Right lobe of liver (tissue), 6 donors: ENCODE data around the gene PLPPR4. TPM values are rescaled to one million over a fixed set of nuclear protein-coding genes. Genes with fewer than 3 reads are reported as not detected.
"Not testable (repeated sequence)": the region's sequence is repeated elsewhere in the genome, so short reads cannot be mapped to it uniquely, and the experiment has no call there.

Source experiments
- ATAC-seq, 4 donors: fragments of 200-7000 bp; cut with Tn5 transposase; one replicate each; pipeline ENCODE4 v1.9.1; 2020; ENCODE audit warnings: mild to moderate bottlenecking in 4 of 4, moderate library complexity in 4 of 4
- DNase-seq, 3 donors: peaks; one replicate each; pipeline ENCODE4 v3.0.0-alpha.2; 2020
- H3K27ac ChIP-seq, 3 donors: fragments of 200-600 bp; one replicate each; pipeline ENCODE4 v1.8.0; 2022
- H3K27me3 ChIP-seq, 2 donors: fragments of 200-600 bp; one replicate each; pipeline ENCODE4 v1.8.0; 2022
- H3K36me3 ChIP-seq, 4 donors: fragments of 200-600 bp; sonication (generic) in 1 of 4; one replicate each; pipeline versions ENCODE4 v1.5.1 to v1.8.0; 2017 to 2022; ENCODE audit warnings: control low read depth in 1 of 4
- H3K4me1 ChIP-seq, 4 donors: fragments of 200-600 bp; sonication (generic) in 1 of 4; one replicate each; pipeline versions ENCODE4 v1.5.1 to v1.8.0; 2017 to 2022; ENCODE audit warnings: control low read depth in 1 of 4
- H3K4me3 ChIP-seq, 3 donors: fragments of 200-600 bp; one replicate each; pipeline ENCODE4 v1.8.0; 2022
- H3K9me3 ChIP-seq, 4 donors: fragments of 200-600 bp; sonication (generic) in 1 of 4; one replicate each; pipeline versions ENCODE4 v1.5.1 to v1.8.0; 2017 to 2022; ENCODE audit warnings: control low read depth in 1 of 4
- CTCF ChIP-seq, 4 donors: fragments of 200-600 bp in 3 of 4; fragments of 450-650 bp in 1 of 4; IDR thresholded peaks; one replicate each; pipeline versions ENCODE4 v1.5.1 to v1.8.0; 2016 to 2022; ENCODE audit warnings: antibody characterized with exemption in 4 of 4, mild to moderate bottlenecking in 2 of 4
- POLR2A ChIP-seq: fragments of 450-650 bp; IDR thresholded peaks from one replicate; pipeline ENCODE4 v1.6.1; 2017; ENCODE audit warnings: antibody characterized with exemption, mild to moderate bottlenecking
- WGBS: methylation state at CpG from one replicate; pipeline ENCODE4 v1.1.6; 2018; ENCODE audit warnings: low coverage, low lambda C conversion rate; ENCODE audit not compliant: insufficient coverage; ENCODE audit errors: missing lambda C conversion rate; 5-methylcytosine and 5-hydroxymethylcytosine counted together
- intact Hi-C, 2 donors: fragments of 100-400 bp; cut with DNase I; formaldehyde crosslinking; loops; one replicate each; pipeline versions ENCODE4 v1.11.2 to v1.14.1; 2022
- total RNA-seq, 6 experiments: library from RNA; depleted of rRNA in 2 of 6; stranded (reverse); fragments of >200 nt in 2 of 6; fragmentation: NEBNext Ultra II Directional in 3 of 6; extraction: Animal tissue kit (Norgen Biotek cat#: 25700) in 3 of 6; gene quantifications; one replicate each; pipeline versions ENCODE4 v1.1.0 to v1.2.4, GENCODE V29; 2016 to 2023
- donor health status: DM: no; HTN: yes; CAD: no.
- donor health status: DM: no; HTN: no; CAD: no.
- donor health status: DM: no; HTN: no; CAD: no.
- donor health status: DM: no; HTN: yes; CAD: no.
- donor health status: DM: no; HTN: yes; CAD: no.

PLPPR4 gene
- total RNA-seq, 6 experiments from 2014 or later = 0.12 to 0.19 (median 0.18) TPM; not detected in 3

DNA sequence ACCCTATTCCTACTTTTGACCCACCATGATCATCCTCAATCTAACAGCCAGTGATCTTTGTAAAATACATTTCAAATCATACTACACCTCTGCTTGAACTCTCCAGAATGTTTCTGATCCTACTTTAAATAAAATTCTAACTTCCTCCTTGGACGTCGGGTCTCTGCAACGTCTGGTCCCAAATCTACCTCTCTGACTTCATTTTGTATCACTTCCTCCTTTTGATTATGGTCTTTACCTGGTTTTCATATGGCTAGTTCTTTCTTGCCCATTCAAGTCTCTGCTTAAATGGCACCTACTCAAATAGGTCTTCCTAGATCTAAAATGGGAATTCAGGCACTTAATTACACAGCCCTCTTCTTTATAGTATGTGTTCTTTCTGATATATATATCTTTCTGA is 18.2 kb downstream of the PLPPR4 start:
- H3K4me1 ChIP-seq = peaks cover 0 to 7% (median 0%) of the 10 kb centered on the region in 4 donors
- no peak for DNase-seq
- H3K9me3 ChIP-seq = no peaks in the 10 kb centered on the region
- H3K36me3 ChIP-seq = no peaks in the 10 kb centered on the region
- intact Hi-C loops = no loop called here
- TF ChIP-seq POLR2A = no peak
- no peak for TF ChIP-seq CTCF (IDR thresholded peaks at IDR 0.05)
- no peaks in the 10 kb centered on the region for H3K27me3 ChIP-seq
- no peak for ATAC-seq
- WGBS = 36% methylated on average over 3 of the region's 3 CpGs
- no peak overlapping the region for H3K27ac ChIP-seq
- H3K4me3 ChIP-seq = no peak overlapping the region

GRCh38 chr1:99283521-99283920 is 19.2 kb downstream of the PLPPR4 start:
- DNase-seq, H3K4me3 ChIP-seq, H3K4me1 ChIP-seq, intact Hi-C loops, ATAC-seq, H3K27ac ChIP-seq, H3K36me3 ChIP-seq, H3K9me3 ChIP-seq, H3K27me3 ChIP-seq: not testable (repeated sequence)
- 89% methylated on average over 16 of the region's 18 CpGs for WGBS

DNA sequence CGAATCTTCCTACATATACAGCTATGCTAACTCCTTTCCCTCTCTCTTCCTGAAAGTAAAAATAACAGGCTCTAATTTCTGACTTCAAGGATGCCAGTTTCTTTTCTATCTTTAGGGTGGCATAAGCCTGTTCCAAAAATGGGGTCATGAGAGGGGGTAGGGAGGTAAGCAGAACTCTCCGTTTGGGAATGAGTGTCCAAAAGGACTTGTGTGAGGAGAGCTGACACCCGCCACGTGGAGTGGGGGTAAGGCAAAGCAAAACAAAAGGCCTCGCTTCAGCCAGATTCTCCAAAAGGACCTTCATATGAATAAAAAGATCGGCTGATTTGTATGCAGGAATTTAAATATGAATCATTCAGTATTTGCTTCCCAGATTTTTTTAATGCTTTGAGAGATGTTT is 28.6 kb downstream of the PLPPR4 start:
- Histone ChIP-seq H3K4me3 (no peak overlapping the region), H3K27me3 (no peaks in the 10 kb centered on the region), H3K9me3 (no peaks in the 10 kb centered on the region), H3K36me3 (no peaks in the 10 kb centered on the region), H3K4me1 (no peaks in the 10 kb centered on the region), H3K27ac (no peak overlapping the region)
- TF ChIP-seq CTCF (IDR thresholded peaks at IDR 0.05) (no peak), POLR2A (no peak)
- ATAC-seq (no peak), DNase-seq (no peak)
- intact Hi-C loops = no loop called here
- WGBS = 79% methylated on average over 6 of the region's 6 CpGs

GRCh38 chr1:99297923-99298322 is 33.6 kb downstream of the PLPPR4 start:
- Histone ChIP-seq H3K36me3 (no peaks in the 10 kb centered on the region), H3K27ac (no peak overlapping the region), H3K4me1 (no peaks in the 10 kb centered on the region), H3K9me3 (no peaks in the 10 kb centered on the region), H3K27me3 (no peaks in the 10 kb centered on the region), H3K4me3 (no peak overlapping the region)
- TF ChIP-seq CTCF (IDR thresholded peaks at IDR 0.05) = no peak
- TF ChIP-seq POLR2A = no peak
- intact Hi-C loops = no loop called here
- 88% methylated on average over 2 of the region's 2 CpGs for WGBS
- ATAC-seq (no peak), DNase-seq (no peak)

- Histone ChIP-seq H3K4me3 (no peak overlapping the region), H3K9me3 (no peaks in the 10 kb centered on the region), H3K4me1 (peaks cover 0 to 4% (median 0%) of the 10 kb centered on the region in 4 donors), H3K27me3 (no peaks in the 10 kb centered on the region), H3K36me3 (no peaks in the 10 kb centered on the region), H3K27ac (peak overlapping the region in 1 of 3 donors; percentile 3)
- 29% methylated on average over 5 of the region's 5 CpGs for WGBS
- DNase-seq = peak in 1 of 3 donors; percentile 51
- ATAC-seq = peak; percentile 62 to 89 (median 80)
- TF ChIP-seq POLR2A (no peak), CTCF (IDR thresholded peaks at IDR 0.05) (no peak)
- intact Hi-C loops = no loop called here
These were observed 40.5 kb downstream of the PLPPR4 start for GRCh38 chr1:99304725-99305282.
